HG03159 (cell line): Measurements from ENCODE around the gene PITPNM3.

Experiments
- ATAC-seq: cut with Tn5 transposase; IDR thresholded peaks from one replicate; pipeline ENCODE4 v1.9.1; 2021; ENCODE audit warnings: mild to moderate bottlenecking, moderate library complexity; ENCODE audit not compliant: unreplicated experiment

The PITPNM3 gene

GRCh38 chr17:6465206-6466003, 91.0 kb downstream of the PITPNM3 start:
- ATAC-seq = no peak

- ATAC-seq = no peak
Measured at GRCh38 chr17:6464446-6465041, 91.8 kb downstream of the PITPNM3 start.

GRCh38 chr17:6463616-6464445, 92.5 kb downstream of the PITPNM3 start:
- ATAC-seq = no peak

- ATAC-seq = no peak
Measured at GRCh38 chr17:6462692-6463091, 93.7 kb downstream of the PITPNM3 start.

- ATAC-seq = no peak
Measured at GRCh38 chr17:6461792-6462524, 94.4 kb downstream of the PITPNM3 start.

GRCh38 chr17:6461246-6461645, 95.1 kb downstream of the PITPNM3 start:
- no peak for ATAC-seq

- ATAC-seq = no peak
Measured at GRCh38 chr17:6460531-6461161, 95.7 kb downstream of the PITPNM3 start.

- no peak for ATAC-seq
Measured at GRCh38 chr17:6458460-6458950, 97.8 kb downstream of the PITPNM3 start.

GRCh38 chr17:6457688-6458459, 98.5 kb downstream of the PITPNM3 start:
- no peak for ATAC-seq

GRCh38 chr17:6456914-6457687, 99.3 kb downstream of the PITPNM3 start:
- ATAC-seq = no peak

GRCh38 chr17:6456321-6456720, 100.0 kb downstream of the PITPNM3 start:
- ATAC-seq = no peak

- ATAC-seq = no peak
Measured at GRCh38 chr17:6455321-6455705, 101.0 kb downstream of the PITPNM3 start.

- ATAC-seq = no peak
Measured at GRCh38 chr17:6454495-6455320, 101.6 kb downstream of the PITPNM3 start.

GRCh38 chr17:6453279-6454024, 102.9 kb downstream of the PITPNM3 start:
- no peak for ATAC-seq

- no peak for ATAC-seq
Measured at GRCh38 chr17:6452471-6453266, 103.7 kb downstream of the PITPNM3 start.
